ENCODE measurements around the gene GALNT11. TPM values are rescaled to one million over a fixed set of nuclear protein-coding genes. Genes with fewer than 3 reads are reported as not detected.
A peak's percentile ranks its signal among the peaks of the same experiment; 100 is the strongest.

GALNT11 gene
- 24.4 and 31.9 TPM in 2 replicates for total RNA-seq (2012; rRNA removed)
- polyA plus RNA-seq (2012; rRNA removed), result 23.2 and 29.3 TPM in 2 replicates
- 17.7 TPM in 2 replicates for polyA plus RNA-seq (2012; cell fraction: cytosol; rRNA removed)
- polyA plus RNA-seq (2012; cell fraction: nucleus; rRNA removed; ENCODE audit: low replicate concordance), result 12.2 and 40.3 TPM in 2 replicates
- Bru-seq, nascent RNA, result percentile 76 among the genes with signal in this experiment
- BruChase-seq, experiment 1, labeled RNA remaining after a 6-hour chase, result percentile 79 among the genes with signal in this experiment
- BruChase-seq, experiment 2, labeled RNA remaining after a 2-hour chase, result percentile 88 among the genes with signal in this experiment
- long read RNA-seq, transcript GALNT11-205 (12 exons, 2,727 nt), result major isoform, 39 of 51 reads
- long read RNA-seq, partial matches to known transcripts, result 3 of 51 reads
- long read RNA-seq, other reads (novel, unspliced or antisense), result 9 of 51 reads

- Histone ChIP-seq H4K20me1 (ENCODE audit: insufficient read depth, low read length) (no peaks in the 10 kb centered on the region), H4K91ac (ENCODE audit: insufficient read depth, low read depth, low read length) (peak within 1 kb of the TSS; percentile 76), H3K9me1 (ENCODE audit: insufficient read depth, low read length) (peaks cover 6% of the 10 kb centered on the region; the same call in 1 of the 2 replicates), H2BK120ac (ENCODE audit: low read depth, low read length) (peak within 1 kb of the TSS; percentile 32; the same call in 1 of the 2 replicates), H3K56ac (ENCODE audit: extremely low read depth, insufficient read depth, low read length) (peak within 1 kb of the TSS; percentile 28; the same call in 1 of the 2 replicates), H3K27me3 (ENCODE audit: control insufficient read depth, insufficient read depth, low read length) (peaks cover 5% of the 10 kb centered on the region), H3K4me3 (ENCODE audit: insufficient read depth, low read depth, low read length) (peak within 1 kb of the TSS; percentile 88), H3K27ac (ENCODE audit: insufficient read depth, low read length) (peak within 1 kb of the TSS; percentile 66), H3K4me1 (ENCODE audit: control insufficient read depth, insufficient read depth, low read length) (peaks cover 5% of the 10 kb centered on the region), H2BK15ac (ENCODE audit: low read depth, low read length) (no peak within 1 kb of the TSS), H2BK20ac (ENCODE audit: low read depth, low read length) (no peak within 1 kb of the TSS), H2BK5ac (ENCODE audit: low read depth, low read length, poor library complexity, severe bottlenecking) (peak within 1 kb of the TSS; percentile 58), H2AK9ac (replicated peaks; ENCODE audit: low read depth, low read length, poor library complexity) (peak within 1 kb of the TSS; percentile 87), H4K8ac (ENCODE audit: low read depth in 2 of 2, low read length in 2 of 2) (peak within 1 kb of the TSS; percentile 52 to 79), H2AK5ac (ENCODE audit: low read depth, low read length) (no peak within 1 kb of the TSS), H4K5ac (ENCODE audit: low read depth, low read length) (peak within 1 kb of the TSS; percentile 75), H3K9me3 (ENCODE audit: control insufficient read depth, insufficient read depth, low read length) (no peaks in the 10 kb centered on the region), H3K79me1 (ENCODE audit: low read depth in 1 of 2, low read length in 2 of 2) (peaks cover 8 to 14% of the 10 kb centered on the region in 2 experiments), H2AFZ (replicated peaks; ENCODE audit: low read length, poor library complexity) (peak within 1 kb of the TSS; percentile 91), H3K36me3 (ENCODE audit: control insufficient read depth, insufficient read depth, low read length) (peaks cover 6% of the 10 kb centered on the region; the same call in 1 of the 2 replicates), H3K23ac (ENCODE audit: low read depth, low read length) (peak within 1 kb of the TSS; percentile 59), H3K18ac (ENCODE audit: low read depth, low read length) (peak within 1 kb of the TSS; percentile 2; the same call in 1 of the 2 replicates), H3K9ac (ENCODE audit: low read depth, low read length) (peak within 1 kb of the TSS; percentile 77), H3K14ac (replicated peaks; ENCODE audit: low read depth, low read length) (peak within 1 kb of the TSS; percentile 89), H3K4me2 (ENCODE audit: low read depth, low read length) (peak within 1 kb of the TSS; percentile 84), H3K4ac (ENCODE audit: low read depth, low read length) (peak within 1 kb of the TSS; percentile 79)
- intact Hi-C loops (cut with micrococcal nuclease) (loop anchor here (5.0 kb wide), 1 partner anchor 122 kb away; no protein-coding TSS in a partner anchor), dilution Hi-C loops (cut with HindIII; ENCODE audit: low sequenced_read_pairs, unreplicated experiment) (no loop called here), in situ Hi-C loops (cut with MboI; ENCODE audit: low sequenced_read_pairs) (no loop called here)
- peak; percentile 99 for ATAC-seq (ENCODE audit: low read depth)
- POLR2A ChIA-PET (ENCODE audit: unreplicated experiment), result no interaction called here
- peak; percentile 79 for DNase-seq
- no TSS peak for BruUV-seq (replicated peaks)
- 4% methylated on average over 48 of the region's 84 CpGs; no CpG with 5 or more reads in 1 of the 2 experiments for WGBS, 2 experiments (ENCODE audit: extremely low coverage in 2 of 2, insufficient read length in 1 of 2)
- CTCF ChIA-PET, result no interaction called here
- no peak for TF ChIP-seq SMC3 (IDR thresholded peaks at IDR 0.05; ENCODE audit: low read depth, low read length)
- TF ChIP-seq ELK1 (IDR thresholded peaks at IDR 0.05; ENCODE audit: borderline replicate concordance, low read depth, low read length), result no peak
- peak; percentile 35; the same call in 1 of the 2 replicates for TF ChIP-seq FOS (IDR thresholded peaks at IDR 0.05; ENCODE audit: low read depth, low read length)
- TF ChIP-seq MXI1 (IDR thresholded peaks at IDR 0.05; ENCODE audit: borderline replicate concordance, low read depth, low read length), result peak; percentile 50
- TF ChIP-seq BHLHE40 (IDR thresholded peaks at IDR 0.05; ENCODE audit: low read depth, low read length), result peak; percentile 68
- peak; percentile 79 for TF ChIP-seq USF2 (IDR thresholded peaks at IDR 0.05; ENCODE audit: low read depth, low read length)
- no peak for TF ChIP-seq MAFK (IDR thresholded peaks at IDR 0.05; ENCODE audit: low read depth, low read length)
- TF ChIP-seq POLR2A (IDR thresholded peaks at IDR 0.05; ENCODE audit: low read depth, low read length), result peak; percentile 76
- TF ChIP-seq RAD21 (IDR thresholded peaks at IDR 0.05; ENCODE audit: low read length), result 0 out of 2 replicates have a peak, but pooled peaks have one; percentile 7
- TF ChIP-seq MAZ (IDR thresholded peaks at IDR 0.05; ENCODE audit: borderline replicate concordance, low read depth, low read length), result peak; percentile 81; the same call in 1 of the 2 replicates
- TF ChIP-seq CTCF (conservative IDR thresholded peaks at IDR 0.05; ENCODE audit: low read depth, low read length), result peak; percentile 43
These were observed at the start of gene GALNT11 for GRCh38 chr7:152025077-152025936. Gene GALNT11 (plus strand): TSS chr7:152025674. CDS start chr7:152094228, 68,554 bp downstream.

Data from IMR-90 (cell line).